Thoracic aorta (tissue), 2 donors: ENCODE results near the gene GNAZ. TPM values are rescaled to one million over a fixed set of nuclear protein-coding genes. Genes with fewer than 3 reads are reported as not detected.

Experiments
- ATAC-seq: fragments of 150-250 bp; one replicate; pipeline ENCODE4 v1.8.0; 2017; ENCODE audit warnings: low read depth; ENCODE audit not compliant: insufficient number of reproducible peaks, low FRiP score
- DNase-seq: peaks from one replicate; pipeline ENCODE4 v3.0.0-alpha.2; 2020; ENCODE audit warnings: low spot score
- H3K27ac ChIP-seq, 2 donors: fragments of 200-600 bp; sonication (generic); 1 replicate in 1 of 2; 2 replicates in 1 of 2; pipeline ENCODE4 v1.5.1; 2016; ENCODE audit warnings: mild to moderate bottlenecking in 2 of 2, moderate library complexity in 2 of 2
- H3K27me3 ChIP-seq: fragments of 200-600 bp; sonication (generic); replicated peaks from 2 replicates; pipeline ENCODE4 v1.6.0; 2016; ENCODE audit warnings: mild to moderate bottlenecking; ENCODE audit not compliant: insufficient read depth
- H3K36me3 ChIP-seq: fragments of 200-600 bp; sonication (generic); one replicate; pipeline ENCODE4 v1.5.1; 2016
- H3K4me1 ChIP-seq, 2 donors: fragments of 200-600 bp; sonication (generic); 1 replicate in 1 of 2; 2 replicates in 1 of 2; pipeline versions ENCODE4 v1.5.1 to v1.6.0; 2016; ENCODE audit warnings: low read depth in 2 of 2, mild to moderate bottlenecking in 1 of 2; ENCODE audit not compliant: control insufficient read depth in 1 of 2
- H3K4me3 ChIP-seq: fragments of 200-600 bp; sonication (generic); 2 replicates; pipeline ENCODE4 v1.5.1; 2016; ENCODE audit warnings: mild to moderate bottlenecking
- H3K9me3 ChIP-seq: fragments of 200-600 bp; sonication (generic); 2 replicates; pipeline ENCODE4 v1.5.1; 2016
- CTCF ChIP-seq: fragments of 200-600 bp; sonication (generic); IDR thresholded peaks from one replicate; pipeline ENCODE4 v1.5.1; 2019; ENCODE audit warnings: antibody characterized with exemption
- total RNA-seq, 2 donors: library from RNA; depleted of rRNA; stranded (reverse); fragments of >200 nt; gene quantifications; one replicate each; pipeline versions ENCODE4 v1.1.0 to v1.2.3, GENCODE V29; 2016

GNAZ gene
- total RNA-seq, 2 donors from 2014 or later, result 3.9 to 5.4 TPM

GRCh38 chr22:23082534-23083314, 12.4 kb downstream of the GNAZ start:
- no peak for TF ChIP-seq CTCF
- Histone ChIP-seq H3K4me1 (no peaks in the 10 kb centered on the region), H3K4me3 (no peak overlapping the region), H3K27ac (no peak overlapping the region), H3K27me3 (no peaks in the 10 kb centered on the region), H3K36me3 (no peaks in the 10 kb centered on the region), H3K9me3 (no peaks in the 10 kb centered on the region)
- DNase-seq (no peak), ATAC-seq (no peak)

DNA sequence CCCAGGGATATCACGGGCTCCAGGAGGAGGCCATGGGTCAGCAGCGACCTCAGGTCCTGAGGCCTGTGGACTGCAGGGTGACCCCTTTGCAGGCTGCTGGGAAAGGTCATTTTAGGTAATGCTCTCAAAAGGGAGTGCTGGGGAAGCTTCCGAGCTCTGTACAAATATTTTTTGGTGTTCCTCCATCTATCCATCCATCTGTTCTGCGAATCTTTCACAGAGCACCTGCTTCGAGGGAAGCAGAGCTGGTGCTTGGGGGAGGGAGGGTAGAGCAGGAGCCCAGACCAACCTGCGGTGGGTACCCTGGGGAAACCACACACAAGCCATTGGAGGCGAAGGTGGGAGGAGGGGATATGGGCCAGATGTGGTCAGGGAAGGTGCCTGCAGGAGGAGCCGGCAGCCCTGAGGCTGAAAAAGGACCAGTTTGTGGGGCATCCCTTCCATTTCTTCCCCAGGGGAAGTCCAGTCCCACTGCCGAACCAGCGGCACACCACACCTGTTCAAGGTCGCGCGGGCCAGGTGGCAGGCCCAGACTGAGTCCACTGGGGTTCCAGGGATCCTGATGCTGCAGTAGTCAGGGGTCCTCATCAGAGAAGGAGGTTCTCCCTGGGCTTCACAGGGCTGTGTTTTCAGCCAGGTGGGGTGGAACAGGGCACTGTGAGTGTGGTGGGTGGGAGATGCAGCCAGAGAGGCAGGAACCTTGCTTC, 13.1 kb downstream of the GNAZ start:
- DNase-seq (no peak), ATAC-seq (no peak)
- Histone ChIP-seq H3K36me3 (no peaks in the 10 kb centered on the region), H3K27ac (no peak overlapping the region), H3K4me3 (no peak overlapping the region), H3K4me1 (no peaks in the 10 kb centered on the region), H3K27me3 (no peaks in the 10 kb centered on the region), H3K9me3 (no peaks in the 10 kb centered on the region)
- TF ChIP-seq CTCF, result no peak

GRCh38 chr22:23084453-23085350, 14.4 kb downstream of the GNAZ start:
- Histone ChIP-seq H3K4me3 (no peak overlapping the region), H3K27me3 (no peaks in the 10 kb centered on the region), H3K4me1 (no peaks in the 10 kb centered on the region), H3K27ac (no peak overlapping the region), H3K9me3 (no peaks in the 10 kb centered on the region), H3K36me3 (no peaks in the 10 kb centered on the region)
- no peak for TF ChIP-seq CTCF
- ATAC-seq (no peak), DNase-seq (no peak)

GRCh38 chr22:23085351-23085671, 15.0 kb downstream of the GNAZ start:
- H3K4me3 ChIP-seq, result no peak overlapping the region
- no peaks in the 10 kb centered on the region for H3K4me1 ChIP-seq
- H3K36me3 ChIP-seq, result no peaks in the 10 kb centered on the region
- H3K27me3 ChIP-seq, result no peaks in the 10 kb centered on the region
- no peak for DNase-seq
- no peak for TF ChIP-seq CTCF
- no peak overlapping the region for H3K27ac ChIP-seq
- H3K9me3 ChIP-seq, result no peaks in the 10 kb centered on the region
- no peak for ATAC-seq

DNA sequence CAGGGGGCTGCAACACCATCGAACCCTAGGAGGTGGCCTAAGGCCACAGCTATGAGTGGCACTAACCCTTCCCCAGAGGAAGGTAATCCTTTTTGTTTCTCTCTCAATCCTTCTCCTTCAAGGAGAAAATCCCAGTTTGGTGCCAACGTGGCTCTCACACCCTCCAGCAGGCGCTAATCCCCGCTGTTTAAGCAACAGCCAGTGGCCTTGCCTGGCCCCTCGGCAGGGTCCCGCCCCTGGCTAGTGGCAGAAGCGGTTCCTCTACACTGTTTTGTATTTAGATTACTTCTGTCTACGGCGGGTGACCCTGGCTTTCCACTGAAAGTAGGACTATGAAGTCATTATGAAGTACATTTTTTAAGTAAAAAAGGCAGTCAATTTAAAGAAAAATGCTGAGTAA, 15.5 kb downstream of the GNAZ start:
- no peaks in the 10 kb centered on the region for H3K36me3 ChIP-seq

More for the DNA sequence above, 15.5 kb downstream of the GNAZ start:
- Histone ChIP-seq H3K4me3 (no peak overlapping the region), H3K4me1 (no peaks in the 10 kb centered on the region), H3K27me3 (no peaks in the 10 kb centered on the region), H3K27ac (no peak overlapping the region), H3K9me3 (no peaks in the 10 kb centered on the region)
- DNase-seq (no peak), ATAC-seq (no peak)
- no peak for TF ChIP-seq CTCF
